GM12874 (cell line): ENCODE results near the gene ATP5F1E.

Source experiments
- TF ChIP-seq, protein P1 (sequence below): IDR thresholded peaks from 2 replicates; pipeline ENCODE4 v1.5.1; 2011; ENCODE audit warnings: low read depth, mild to moderate bottlenecking, control low read depth, low read length, moderate library complexity; ENCODE audit not compliant: insufficient read depth

The ATP5F1E gene

DNA sequence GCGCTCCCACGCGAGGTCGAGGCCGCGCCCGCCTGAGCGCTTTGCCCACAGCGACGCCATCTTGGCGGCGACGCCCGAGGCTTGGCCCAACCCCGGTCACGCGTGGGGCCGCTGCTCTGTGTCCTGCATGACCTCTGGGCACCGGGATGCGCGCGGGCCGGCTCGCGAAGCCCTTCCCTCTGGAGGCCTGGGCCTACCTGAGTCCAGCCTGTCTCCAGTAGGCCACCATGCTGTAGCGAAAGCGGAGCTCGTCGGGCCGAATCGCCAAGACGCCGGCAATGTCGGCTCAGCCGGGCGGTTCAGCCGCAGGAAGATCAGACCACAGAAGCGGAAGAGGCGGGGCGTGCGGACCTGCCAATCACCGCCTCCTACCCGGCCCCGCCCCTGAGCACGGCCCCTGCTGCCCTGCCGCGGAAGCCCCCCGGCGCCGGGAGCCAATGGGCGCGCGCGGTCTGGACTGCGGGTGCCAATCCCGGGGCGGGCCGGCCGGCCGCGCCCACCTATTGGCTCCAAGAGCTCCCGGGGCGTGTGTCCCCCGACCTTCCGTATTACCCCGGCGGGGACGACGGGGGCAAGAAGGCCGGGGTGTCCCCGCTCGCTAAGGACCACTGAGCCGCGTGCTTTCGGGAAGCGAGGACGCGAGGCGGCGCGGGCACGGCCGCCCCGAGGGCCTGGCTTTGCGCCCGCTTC lies at the start of gene ATP5F1E:
Gene ATP5F1E (minus strand): TSS at position 313 of the 690 bp plus-strand sequence. CDS start 84 bp downstream, at position 229.
- TF ChIP-seq, protein P1, sequence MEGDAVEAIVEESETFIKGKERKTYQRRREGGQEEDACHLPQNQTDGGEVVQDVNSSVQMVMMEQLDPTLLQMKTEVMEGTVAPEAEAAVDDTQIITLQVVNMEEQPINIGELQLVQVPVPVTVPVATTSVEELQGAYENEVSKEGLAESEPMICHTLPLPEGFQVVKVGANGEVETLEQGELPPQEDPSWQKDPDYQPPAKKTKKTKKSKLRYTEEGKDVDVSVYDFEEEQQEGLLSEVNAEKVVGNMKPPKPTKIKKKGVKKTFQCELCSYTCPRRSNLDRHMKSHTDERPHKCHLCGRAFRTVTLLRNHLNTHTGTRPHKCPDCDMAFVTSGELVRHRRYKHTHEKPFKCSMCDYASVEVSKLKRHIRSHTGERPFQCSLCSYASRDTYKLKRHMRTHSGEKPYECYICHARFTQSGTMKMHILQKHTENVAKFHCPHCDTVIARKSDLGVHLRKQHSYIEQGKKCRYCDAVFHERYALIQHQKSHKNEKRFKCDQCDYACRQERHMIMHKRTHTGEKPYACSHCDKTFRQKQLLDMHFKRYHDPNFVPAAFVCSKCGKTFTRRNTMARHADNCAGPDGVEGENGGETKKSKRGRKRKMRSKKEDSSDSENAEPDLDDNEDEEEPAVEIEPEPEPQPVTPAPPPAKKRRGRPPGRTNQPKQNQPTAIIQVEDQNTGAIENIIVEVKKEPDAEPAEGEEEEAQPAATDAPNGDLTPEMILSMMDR: no peak

- TF ChIP-seq, protein P1: no peak
These were observed 48.9 kb upstream of the ATP5F1E start for GRCh38 chr20:59081036-59081435.

DNA sequence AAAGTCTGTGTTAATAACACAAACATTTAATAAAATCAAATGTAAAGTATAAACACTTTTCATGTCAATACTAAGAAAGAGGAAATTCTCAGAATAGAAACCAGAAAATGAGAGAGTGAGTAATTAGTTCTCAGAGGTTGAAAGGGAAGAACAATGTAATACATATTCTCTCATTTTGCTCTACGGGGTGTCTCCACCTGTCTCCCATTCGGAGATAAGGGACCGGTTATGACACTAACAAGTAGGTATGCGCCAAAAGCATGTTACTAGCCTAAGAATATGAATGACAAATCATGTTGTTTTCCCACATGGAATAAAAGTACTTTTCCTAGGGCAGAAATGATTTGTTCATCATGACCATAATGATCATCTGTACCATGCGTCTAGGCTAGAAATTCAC lies 46.1 kb upstream of the ATP5F1E start:
- TF ChIP-seq, protein P1: no peak

GRCh38 chr20:59077705-59078104 lies 45.6 kb upstream of the ATP5F1E start:
- TF ChIP-seq, protein P1: no peak

DNA sequence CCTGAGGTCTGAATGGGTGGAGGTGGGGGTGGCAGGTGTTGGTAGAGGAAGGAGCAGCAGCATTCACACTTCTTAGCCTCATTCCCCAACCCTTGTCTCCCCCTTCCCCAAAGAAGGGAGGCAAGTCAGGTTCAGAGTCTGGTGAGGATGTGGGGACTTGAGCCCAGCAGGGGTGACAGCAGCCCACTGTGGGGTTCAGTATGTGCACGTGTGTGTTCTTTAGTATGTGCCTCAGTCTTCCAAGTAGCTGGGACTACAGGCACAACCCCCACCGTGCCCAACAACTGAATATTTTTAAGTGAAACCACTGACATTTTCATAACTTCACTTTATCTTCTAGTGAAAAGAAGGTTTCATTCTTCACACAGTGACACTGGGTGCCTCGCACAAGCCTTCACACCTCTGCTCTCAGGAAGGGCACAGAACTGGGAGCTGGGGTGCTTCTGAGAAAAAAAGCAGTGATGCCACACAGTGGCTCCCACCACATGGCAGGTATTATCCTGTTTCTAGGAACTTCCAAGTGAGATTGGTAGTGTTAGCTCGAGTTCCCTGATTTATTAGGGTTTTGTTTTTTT lies 43.9 kb upstream of the ATP5F1E start:
- TF ChIP-seq, protein P1: no peak

GRCh38 chr20:59074456-59074855 lies 42.3 kb upstream of the ATP5F1E start:
- TF ChIP-seq, protein P1: no peak

- TF ChIP-seq, protein P1: no peak
These were observed 41.4 kb upstream of the ATP5F1E start for GRCh38 chr20:59073582-59073981.
